Astrocyte of the spinal cord (primary cell): ENCODE results near the gene GPANK1.
A peak's percentile ranks its signal among the peaks of the same experiment; 100 is the strongest.

Experiments used
- DNase-seq: peaks from one replicate; pipeline ENCODE4 v3.0.0; 2011; ENCODE audit warnings: low read depth, low spot score
- H3K4me3 ChIP-seq: 2 replicates; pipeline ENCODE4 v1.5.1; 2011; ENCODE audit warnings: low read depth, mild to moderate bottlenecking, low read length, moderate library complexity
- in situ Hi-C: cut with HindIII; loops from 2 replicates; pipeline ENCODE4 v1.10.0; 2017; ENCODE audit warnings: low sequenced_read_pairs
- TF ChIP-seq, protein P1 (sequence below): IDR thresholded peaks from 2 replicates; pipeline ENCODE4 v1.5.1; 2012; ENCODE audit warnings: low read depth, mild to moderate bottlenecking, low read length, inconsistent platforms

Gene GPANK1

GRCh38 chr6:31658983-31659648, 5.7 kb downstream of the GPANK1 start:
- H3K4me3 ChIP-seq = peak overlapping the region; percentile 61
- in situ Hi-C loops = no loop called here
- TF ChIP-seq, protein P1, sequence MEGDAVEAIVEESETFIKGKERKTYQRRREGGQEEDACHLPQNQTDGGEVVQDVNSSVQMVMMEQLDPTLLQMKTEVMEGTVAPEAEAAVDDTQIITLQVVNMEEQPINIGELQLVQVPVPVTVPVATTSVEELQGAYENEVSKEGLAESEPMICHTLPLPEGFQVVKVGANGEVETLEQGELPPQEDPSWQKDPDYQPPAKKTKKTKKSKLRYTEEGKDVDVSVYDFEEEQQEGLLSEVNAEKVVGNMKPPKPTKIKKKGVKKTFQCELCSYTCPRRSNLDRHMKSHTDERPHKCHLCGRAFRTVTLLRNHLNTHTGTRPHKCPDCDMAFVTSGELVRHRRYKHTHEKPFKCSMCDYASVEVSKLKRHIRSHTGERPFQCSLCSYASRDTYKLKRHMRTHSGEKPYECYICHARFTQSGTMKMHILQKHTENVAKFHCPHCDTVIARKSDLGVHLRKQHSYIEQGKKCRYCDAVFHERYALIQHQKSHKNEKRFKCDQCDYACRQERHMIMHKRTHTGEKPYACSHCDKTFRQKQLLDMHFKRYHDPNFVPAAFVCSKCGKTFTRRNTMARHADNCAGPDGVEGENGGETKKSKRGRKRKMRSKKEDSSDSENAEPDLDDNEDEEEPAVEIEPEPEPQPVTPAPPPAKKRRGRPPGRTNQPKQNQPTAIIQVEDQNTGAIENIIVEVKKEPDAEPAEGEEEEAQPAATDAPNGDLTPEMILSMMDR = no peak
- no peak for DNase-seq

DNA sequence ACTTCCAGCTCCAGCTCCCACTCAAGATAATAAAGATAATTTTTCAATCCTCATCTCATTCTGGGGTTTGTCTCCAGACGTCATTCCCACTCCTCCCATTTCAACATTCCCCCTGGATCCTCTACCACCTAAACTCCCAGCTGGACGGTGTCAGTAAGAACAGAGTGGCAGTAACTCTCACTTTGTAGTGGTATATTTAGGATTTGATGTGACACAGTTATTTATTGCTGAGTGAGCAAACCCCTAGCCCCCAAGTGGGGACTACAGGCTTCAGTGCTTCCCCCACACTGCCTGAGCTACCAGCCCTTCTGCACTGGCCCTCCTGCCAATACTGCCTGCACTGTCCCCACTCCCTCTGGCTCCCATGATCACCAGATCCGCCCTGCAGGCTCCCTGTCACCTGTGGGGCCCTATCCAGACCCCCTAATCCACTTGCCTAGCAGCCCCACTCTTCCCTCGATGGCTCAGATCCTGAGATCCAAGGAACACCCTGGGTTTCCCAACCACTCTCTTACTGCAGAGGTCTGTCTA, 6.6 kb downstream of the GPANK1 start:
- in situ Hi-C loops = no loop called here
- DNase-seq = no peak
- no peak overlapping the region for H3K4me3 ChIP-seq
- TF ChIP-seq, protein P1 = no peak

DNA sequence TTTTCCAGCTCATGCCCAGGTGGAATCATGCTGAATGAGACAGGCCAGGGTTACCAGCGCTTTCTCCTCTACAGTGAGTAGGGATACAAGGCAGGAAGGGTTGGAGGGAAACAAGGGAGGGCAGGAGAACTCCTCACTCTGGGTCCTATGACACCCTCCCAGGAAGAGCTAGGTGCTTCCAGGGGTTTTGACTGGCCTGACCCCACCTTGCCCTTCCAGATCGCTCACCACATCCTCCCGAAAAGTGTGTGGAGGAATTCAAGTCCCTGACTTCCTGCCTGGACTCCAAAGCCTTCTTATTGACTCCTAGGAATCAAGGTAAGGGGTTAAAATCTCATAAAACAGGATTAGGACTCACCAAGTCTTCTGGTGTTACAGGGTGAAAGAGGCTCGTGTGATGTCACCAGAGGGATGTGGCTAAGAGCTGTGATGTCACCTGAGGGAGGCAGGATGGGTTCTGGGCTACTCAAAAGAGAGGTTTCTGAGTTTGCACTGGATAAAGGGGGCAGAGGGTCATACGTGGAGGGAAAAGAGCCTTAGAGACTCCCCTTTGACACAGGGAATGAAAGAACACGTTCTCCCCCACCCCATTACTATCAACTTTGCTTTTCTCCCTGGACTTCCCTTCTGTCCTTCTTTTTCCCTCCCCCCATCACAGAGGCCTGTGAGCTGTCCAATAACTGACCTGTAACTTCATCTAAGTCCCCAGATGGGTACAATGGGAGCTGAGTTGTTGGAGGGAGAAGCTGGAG, 7.2 kb downstream of the GPANK1 start:
- TF ChIP-seq, protein P1 = no peak
- in situ Hi-C loops = no loop called here

DNA sequence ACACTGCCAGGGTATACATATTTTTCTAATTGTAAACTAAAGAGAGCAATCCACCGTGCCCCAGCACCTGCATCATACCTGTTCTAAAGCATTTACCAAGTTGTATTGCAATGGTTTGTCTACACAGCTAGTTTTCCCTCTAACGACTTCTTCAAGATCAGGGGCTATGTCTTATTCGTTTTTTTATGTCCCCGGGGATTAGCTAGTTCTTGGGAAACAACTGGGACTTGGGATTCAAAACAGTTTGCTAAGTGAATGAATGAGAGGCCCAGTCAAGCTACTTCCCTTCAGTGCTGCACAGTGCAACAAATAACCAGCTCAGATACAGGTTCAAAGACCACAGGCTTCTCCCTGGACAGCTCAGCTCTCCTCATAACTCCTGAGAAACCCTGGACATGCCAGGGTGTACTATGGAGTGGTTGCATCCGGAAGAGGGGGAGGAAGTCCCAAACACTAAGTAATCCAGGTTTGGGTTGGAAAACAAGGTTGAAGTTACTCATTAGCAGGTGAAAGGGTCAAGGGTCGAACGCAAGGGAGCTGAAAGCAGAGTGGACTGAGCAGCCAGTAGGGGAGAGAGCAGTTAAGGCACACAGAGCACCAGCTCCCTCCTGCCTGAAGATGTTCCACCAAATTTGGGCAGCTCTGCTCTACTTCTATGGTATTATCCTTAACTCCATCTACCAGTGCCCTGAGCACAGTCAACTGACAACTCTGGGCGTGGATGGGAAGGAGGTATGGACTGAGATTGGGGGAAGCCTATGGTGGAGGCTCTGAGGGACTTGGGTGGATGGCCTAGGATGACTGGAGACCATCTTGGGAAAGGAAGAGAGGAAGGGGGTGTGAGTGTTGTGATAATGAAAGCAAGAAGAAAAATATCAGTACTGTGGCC, 9.2 kb downstream of the GPANK1 start, which contains the start of gene APOM:
TSS of gene APOM (plus strand) at position 546 of the 889 bp plus-strand sequence. CDS start at position 619, 73 bp downstream.
- TF ChIP-seq, protein P1 = no peak
- in situ Hi-C loops = no loop called here
- no peak for DNase-seq
- no peak within 1 kb of the TSS for H3K4me3 ChIP-seq

More for the DNA sequence above, 7.2 kb downstream of the GPANK1 start:
- no peak for DNase-seq
- H3K4me3 ChIP-seq = no peak overlapping the region

DNA sequence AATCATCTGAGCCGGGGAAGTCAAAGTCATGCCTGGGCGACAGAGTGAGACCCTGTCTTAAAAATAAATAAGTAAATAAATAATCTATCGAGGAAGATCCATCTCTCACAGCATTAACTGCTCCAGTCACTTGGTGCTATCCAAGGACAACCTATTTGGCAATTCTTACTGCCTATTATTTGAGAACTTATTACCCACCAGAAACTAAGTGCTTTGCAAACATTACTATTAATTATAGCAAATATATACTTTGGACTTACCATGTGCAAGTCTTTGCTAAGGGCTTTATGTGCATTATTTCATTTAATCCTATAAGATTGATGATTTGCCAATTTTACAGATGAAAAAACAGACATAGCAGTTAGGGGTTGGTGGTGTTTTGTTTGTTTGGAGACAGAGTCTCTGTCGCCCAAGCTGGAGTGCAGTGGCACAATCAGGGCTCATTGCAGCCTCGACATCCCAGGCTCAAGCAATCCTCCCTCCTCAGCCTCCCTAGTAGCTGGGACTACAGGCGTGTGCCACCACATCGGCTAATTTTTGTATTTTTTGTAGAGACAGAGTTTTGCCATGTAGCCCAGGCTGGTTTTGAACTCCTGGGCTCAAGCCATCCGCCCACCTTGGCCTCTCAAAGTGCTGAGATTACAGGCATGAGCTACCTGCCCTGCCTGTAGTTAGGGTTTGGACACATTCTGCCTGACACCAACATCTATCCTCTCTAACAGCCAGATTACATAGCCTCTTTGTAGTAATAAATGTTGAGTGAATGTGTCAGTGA, 10.0 kb downstream of the GPANK1 start:
- DNase-seq = no peak
- H3K4me3 ChIP-seq = no peak overlapping the region
- TF ChIP-seq, protein P1 = no peak
- in situ Hi-C loops = no loop called here
